Measurements from ENCODE around the gene SORCS2. TPM values are rescaled to one million over a fixed set of nuclear protein-coding genes. Genes with fewer than 3 reads are reported as not detected.

Gene SORCS2
- total and polyA plus RNA-seq, 12 donors = 0.67 to 15.5 (median 1.3) TPM

DNA sequence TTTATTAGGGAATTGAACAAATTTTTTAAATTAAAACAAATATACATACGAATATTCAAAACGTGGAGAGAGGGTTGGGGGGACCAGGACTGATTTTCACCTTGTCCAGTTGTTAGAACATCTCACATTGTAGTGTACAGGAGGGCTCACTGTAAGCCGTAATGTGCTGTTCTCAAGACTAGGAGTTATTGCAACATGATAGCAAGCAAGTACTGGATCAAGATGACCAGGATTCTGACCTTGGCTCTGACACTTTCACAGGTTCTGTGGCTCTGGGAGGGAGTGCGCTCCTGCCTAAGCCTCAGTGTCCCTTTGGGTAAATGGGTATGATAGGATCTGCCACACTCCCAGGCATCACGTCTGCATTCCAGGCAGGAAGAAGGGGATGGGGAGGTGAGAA, 59.0 kb downstream of the SORCS2 start:
- intact Hi-C loops (cut with DNase I) = no loop called here
- TF ChIP-seq POLR2A (IDR thresholded peaks at IDR 0.05) = no peak
- TF ChIP-seq, protein P1, sequence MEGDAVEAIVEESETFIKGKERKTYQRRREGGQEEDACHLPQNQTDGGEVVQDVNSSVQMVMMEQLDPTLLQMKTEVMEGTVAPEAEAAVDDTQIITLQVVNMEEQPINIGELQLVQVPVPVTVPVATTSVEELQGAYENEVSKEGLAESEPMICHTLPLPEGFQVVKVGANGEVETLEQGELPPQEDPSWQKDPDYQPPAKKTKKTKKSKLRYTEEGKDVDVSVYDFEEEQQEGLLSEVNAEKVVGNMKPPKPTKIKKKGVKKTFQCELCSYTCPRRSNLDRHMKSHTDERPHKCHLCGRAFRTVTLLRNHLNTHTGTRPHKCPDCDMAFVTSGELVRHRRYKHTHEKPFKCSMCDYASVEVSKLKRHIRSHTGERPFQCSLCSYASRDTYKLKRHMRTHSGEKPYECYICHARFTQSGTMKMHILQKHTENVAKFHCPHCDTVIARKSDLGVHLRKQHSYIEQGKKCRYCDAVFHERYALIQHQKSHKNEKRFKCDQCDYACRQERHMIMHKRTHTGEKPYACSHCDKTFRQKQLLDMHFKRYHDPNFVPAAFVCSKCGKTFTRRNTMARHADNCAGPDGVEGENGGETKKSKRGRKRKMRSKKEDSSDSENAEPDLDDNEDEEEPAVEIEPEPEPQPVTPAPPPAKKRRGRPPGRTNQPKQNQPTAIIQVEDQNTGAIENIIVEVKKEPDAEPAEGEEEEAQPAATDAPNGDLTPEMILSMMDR (IDR thresholded peaks at IDR 0.05) = no peak
- H3K4me1 ChIP-seq (replicated peaks in 1 of 2) = no peaks in the 10 kb centered on the region
- no peaks in the 10 kb centered on the region for H3K27me3 ChIP-seq
- 61 to 74% (median 69%) methylated on average over 5 of the region's 5 CpGs for WGBS, 4 donors
- no peak overlapping the region for H3K27ac ChIP-seq
- H3K36me3 ChIP-seq (replicated peaks in 1 of 2) = no peaks in the 10 kb centered on the region
- no peak overlapping the region for H3K4me3 ChIP-seq
- H3K9me3 ChIP-seq (replicated peaks in 1 of 3) = no peaks in the 10 kb centered on the region
- DNase-seq = no peak

DNA sequence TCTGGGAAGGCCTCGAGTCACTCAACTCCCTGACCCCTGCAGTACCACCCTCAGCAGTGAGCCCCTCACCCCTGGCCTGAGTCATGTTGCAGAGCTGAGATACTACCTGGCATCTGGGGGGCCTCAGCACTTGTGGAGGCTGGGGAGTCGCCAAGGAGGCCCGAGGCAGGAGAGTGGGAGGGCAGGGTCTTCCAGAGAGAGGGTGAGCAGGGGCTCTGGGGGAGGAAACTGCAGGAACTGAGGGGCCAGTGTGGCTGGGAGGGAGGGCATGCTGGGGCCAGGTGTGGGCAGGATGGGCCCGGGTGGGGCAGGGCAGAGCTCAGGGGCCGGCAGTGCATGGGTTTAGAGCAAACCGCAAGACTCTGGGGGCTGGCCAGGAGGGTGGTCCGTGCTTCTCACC, 59.7 kb downstream of the SORCS2 start:
- intact Hi-C loops (cut with DNase I) = no loop called here

DNA sequence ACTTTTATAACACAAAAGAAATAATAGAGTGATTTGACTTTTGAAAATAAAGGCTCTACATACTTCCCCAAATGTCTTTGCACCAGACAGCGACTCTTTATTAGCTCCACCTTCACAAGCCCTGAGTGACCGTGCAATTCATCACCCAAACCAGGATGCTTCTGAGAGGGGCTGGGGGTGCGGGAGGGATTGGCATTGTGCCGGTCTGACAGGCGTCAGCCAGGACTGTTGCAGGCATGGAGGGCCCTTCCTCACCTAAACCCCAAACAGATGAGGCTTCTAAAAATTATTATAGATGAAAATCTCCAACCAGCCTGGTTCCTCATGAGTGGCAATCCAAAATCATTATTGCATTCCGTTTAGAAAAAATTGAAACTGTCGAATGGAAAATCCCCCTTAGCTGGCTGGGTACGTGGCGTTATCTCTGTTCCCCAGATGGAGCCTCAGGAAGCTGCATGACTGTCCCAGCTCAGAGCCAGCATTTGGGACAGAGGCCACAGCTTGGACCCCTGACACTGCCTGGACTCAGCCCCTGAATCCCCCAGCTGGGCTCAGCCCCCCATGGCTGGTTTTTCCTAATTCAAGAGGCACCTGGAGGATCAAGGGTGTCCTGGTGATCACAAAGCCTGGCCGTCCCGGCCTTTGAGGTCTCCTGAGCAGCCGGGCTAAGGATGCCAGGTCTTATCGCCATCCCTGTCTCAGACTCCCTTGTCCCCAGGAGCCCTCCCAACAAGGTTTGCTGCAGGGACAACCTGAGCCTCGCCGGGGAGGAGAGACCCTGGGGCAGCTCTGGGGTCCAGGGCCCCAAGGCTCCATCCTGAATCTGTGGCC, 60.4 kb downstream of the SORCS2 start:
- TF ChIP-seq, protein P1 (IDR thresholded peaks at IDR 0.05) = no peak
- TF ChIP-seq POLR2A (IDR thresholded peaks at IDR 0.05) = no peak
- no peaks in the 10 kb centered on the region for H3K4me1 ChIP-seq (replicated peaks in 1 of 2)
- no peaks in the 10 kb centered on the region for H3K27me3 ChIP-seq
- no peak overlapping the region for H3K4me3 ChIP-seq
- DNase-seq = no peak
- intact Hi-C loops (cut with DNase I) = no loop called here
- no peaks in the 10 kb centered on the region for H3K9me3 ChIP-seq (replicated peaks in 1 of 3)
- WGBS, 4 donors = 61 to 75% (median 69%) methylated on average over 10 to 15 of the region's 15 CpGs
- H3K36me3 ChIP-seq (replicated peaks in 1 of 2) = no peaks in the 10 kb centered on the region
- no peak overlapping the region for H3K27ac ChIP-seq

More for the DNA sequence above, 59.7 kb downstream of the SORCS2 start:
- TF ChIP-seq, protein P1 (IDR thresholded peaks at IDR 0.05) = no peak
- TF ChIP-seq POLR2A (IDR thresholded peaks at IDR 0.05) = no peak
- H3K27ac ChIP-seq = no peak overlapping the region
- H3K9me3 ChIP-seq (replicated peaks in 1 of 3) = no peaks in the 10 kb centered on the region
- no peak for DNase-seq
- no peaks in the 10 kb centered on the region for H3K36me3 ChIP-seq (replicated peaks in 1 of 2)
- 65 to 79% (median 69%) methylated on average over 6 to 7 of the region's 7 CpGs for WGBS, 4 donors
- H3K27me3 ChIP-seq = no peaks in the 10 kb centered on the region
- no peak overlapping the region for H3K4me3 ChIP-seq
- no peaks in the 10 kb centered on the region for H3K4me1 ChIP-seq (replicated peaks in 1 of 2)

DNA sequence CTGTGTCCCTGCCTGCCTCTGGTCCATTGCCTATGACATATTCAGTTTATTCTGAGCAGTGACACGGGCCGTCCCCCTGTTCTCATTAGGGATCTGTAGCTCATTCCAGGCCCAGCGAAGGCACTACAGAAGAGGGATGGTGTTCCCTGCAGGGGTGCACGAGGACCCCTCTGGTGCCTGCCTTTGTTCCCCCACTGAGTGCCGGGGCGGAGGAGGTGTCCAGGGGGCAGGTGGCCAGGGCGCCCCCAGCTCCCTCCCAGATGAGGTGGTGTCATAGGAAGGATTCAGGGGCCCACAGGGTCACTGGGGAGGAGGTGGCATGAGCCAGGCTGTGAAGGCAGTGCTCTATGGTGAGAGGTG, 61.0 kb downstream of the SORCS2 start:
- Histone ChIP-seq H3K27me3 (no peaks in the 10 kb centered on the region), H3K4me1 (replicated peaks in 1 of 2) (no peaks in the 10 kb centered on the region), H3K27ac (no peak overlapping the region), H3K36me3 (replicated peaks in 1 of 2) (no peaks in the 10 kb centered on the region), H3K4me3 (no peak overlapping the region), H3K9me3 (replicated peaks in 1 of 3) (no peaks in the 10 kb centered on the region)
- TF ChIP-seq, protein P1 (IDR thresholded peaks at IDR 0.05) = no peak
- TF ChIP-seq POLR2A (IDR thresholded peaks at IDR 0.05) = no peak
- WGBS, 4 donors = 77 to 100% (median 88%) methylated on average over 4 to 7 of the region's 7 CpGs
- intact Hi-C loops (cut with DNase I) = no loop called here
- DNase-seq = no peak
